A549 (cell line): ENCODE results near the gene ADK.
A peak's percentile ranks its signal among the peaks of the same experiment; 100 is the strongest.

Experiments
- CTCF ChIP-seq: fragments of >200 bp; sonication (Bioruptor Twin); formaldehyde crosslinking; IDR thresholded peaks from 3 replicates; pipeline ENCODE4 v1.5.1; 2016
- E2F6 ChIP-seq: IDR thresholded peaks from 2 replicates; pipeline ENCODE4 v1.6.1; 2012; ENCODE audit warnings: low read depth, borderline replicate concordance
- POLR2A ChIP-seq: IDR thresholded peaks from 2 replicates; pipeline ENCODE4 v1.6.1; 2012; ENCODE audit warnings: mild to moderate bottlenecking, low read length

- TF ChIP-seq POLR2A (no peak), CTCF (peak; percentile 58), E2F6 (no peak)
Observed at GRCh38 chr10:74103560-74104258, 47.3 kb upstream of the ADK start.
